ENCODE results near the gene PRR29.

The PRR29 gene

GRCh38 chr17:64020056-64020766, 22.1 kb downstream of the PRR29 start, which contains the start of gene ICAM2:
TSS of gene ICAM2 (minus strand) at chr17:64020633. CDS start at chr17:64006691, 13,942 bp downstream.
- no peak for DNase-seq (ENCODE audit: insufficient read length, low spot score)
- peak; percentile 78 for FAIRE-seq
- TF ChIP-seq TAF1 (IDR thresholded peaks at IDR 0.05; ENCODE audit: low read depth, low read length), result peak; percentile 54
- peak; percentile 80 for TF ChIP-seq POLR2AphosphoS5 (IDR thresholded peaks at IDR 0.05; ENCODE audit: low read depth, low read length)
- no peak for TF ChIP-seq PAX5 (IDR thresholded peaks at IDR 0.05; ENCODE audit: insufficient read depth, low read length, severe bottlenecking)
- TF ChIP-seq POLR2A (IDR thresholded peaks at IDR 0.05; ENCODE audit: low read depth, low read length), result peak; percentile 77
- peak; percentile 66 for TF ChIP-seq POU2F2 (IDR thresholded peaks at IDR 0.05; ENCODE audit: low read depth, low read length)
- peak; percentile 56 for TF ChIP-seq SPI1 (IDR thresholded peaks at IDR 0.05; ENCODE audit: low read depth, low read length)

- no peak for TF ChIP-seq POLR2A (IDR thresholded peaks at IDR 0.05; ENCODE audit: low read depth, low read length)
- TF ChIP-seq SPI1 (IDR thresholded peaks at IDR 0.05; ENCODE audit: low read depth, low read length), result no peak
- no peak for TF ChIP-seq POU2F2 (IDR thresholded peaks at IDR 0.05; ENCODE audit: low read depth, low read length)
- TF ChIP-seq PAX5 (IDR thresholded peaks at IDR 0.05; ENCODE audit: insufficient read depth, low read length, severe bottlenecking), result no peak
- TF ChIP-seq POLR2AphosphoS5 (IDR thresholded peaks at IDR 0.05; ENCODE audit: low read depth, low read length), result no peak
- TF ChIP-seq TAF1 (IDR thresholded peaks at IDR 0.05; ENCODE audit: low read depth, low read length), result no peak
- DNase-seq (ENCODE audit: insufficient read length, low spot score), result no peak
- FAIRE-seq, result no peak
Observed at GRCh38 chr17:64022611-64023063, 24.5 kb downstream of the PRR29 start.

GRCh38 chr17:64024215-64024654, 26.1 kb downstream of the PRR29 start:
- DNase-seq (ENCODE audit: insufficient read length, low spot score) (no peak), FAIRE-seq (no peak)
- TF ChIP-seq POLR2AphosphoS5 (IDR thresholded peaks at IDR 0.05; ENCODE audit: low read depth, low read length), result no peak
- TF ChIP-seq TAF1 (IDR thresholded peaks at IDR 0.05; ENCODE audit: low read depth, low read length), result no peak
- no peak for TF ChIP-seq SPI1 (IDR thresholded peaks at IDR 0.05; ENCODE audit: low read depth, low read length)
- no peak for TF ChIP-seq POLR2A (IDR thresholded peaks at IDR 0.05; ENCODE audit: low read depth, low read length)
- TF ChIP-seq POU2F2 (IDR thresholded peaks at IDR 0.05; ENCODE audit: low read depth, low read length), result no peak
- TF ChIP-seq PAX5 (IDR thresholded peaks at IDR 0.05; ENCODE audit: insufficient read depth, low read length, severe bottlenecking), result no peak

GRCh38 chr17:64024781-64025731, 26.9 kb downstream of the PRR29 start:
- TF ChIP-seq PAX5 (IDR thresholded peaks at IDR 0.05; ENCODE audit: insufficient read depth, low read length, severe bottlenecking), result no peak
- no peak for TF ChIP-seq POLR2A (IDR thresholded peaks at IDR 0.05; ENCODE audit: low read depth, low read length)
- TF ChIP-seq TAF1 (IDR thresholded peaks at IDR 0.05; ENCODE audit: low read depth, low read length), result no peak
- TF ChIP-seq POU2F2 (IDR thresholded peaks at IDR 0.05; ENCODE audit: low read depth, low read length), result no peak
- TF ChIP-seq POLR2AphosphoS5 (IDR thresholded peaks at IDR 0.05; ENCODE audit: low read depth, low read length), result no peak
- FAIRE-seq (no peak), DNase-seq (ENCODE audit: insufficient read length, low spot score) (no peak)

GRCh38 chr17:64025732-64026294, 27.7 kb downstream of the PRR29 start:
- TF ChIP-seq SPI1 (IDR thresholded peaks at IDR 0.05; ENCODE audit: low read depth, low read length) (no peak), POLR2A (IDR thresholded peaks at IDR 0.05; ENCODE audit: low read depth, low read length) (no peak), POLR2AphosphoS5 (IDR thresholded peaks at IDR 0.05; ENCODE audit: low read depth, low read length) (no peak), PAX5 (IDR thresholded peaks at IDR 0.05; ENCODE audit: insufficient read depth, low read length, severe bottlenecking) (no peak), TAF1 (IDR thresholded peaks at IDR 0.05; ENCODE audit: low read depth, low read length) (no peak), POU2F2 (IDR thresholded peaks at IDR 0.05; ENCODE audit: low read depth, low read length) (no peak)
- FAIRE-seq (peak; percentile 71), DNase-seq (ENCODE audit: insufficient read length, low spot score) (no peak)

- FAIRE-seq (no peak), DNase-seq (ENCODE audit: insufficient read length, low spot score) (peak; percentile 34)
Observed at GRCh38 chr17:64028874-64029464, 30.8 kb downstream of the PRR29 start.

GRCh38 chr17:64032081-64032480, 33.9 kb downstream of the PRR29 start:
- FAIRE-seq, result no peak
- no peak for DNase-seq (ENCODE audit: insufficient read length, low spot score)
- no peak for TF ChIP-seq TAF1 (IDR thresholded peaks at IDR 0.05; ENCODE audit: low read depth, low read length)

More at GRCh38 chr17:64028874-64029464, 30.8 kb downstream of the PRR29 start:
- TF ChIP-seq POLR2A (IDR thresholded peaks at IDR 0.05; ENCODE audit: low read depth, low read length), result no peak
- no peak for TF ChIP-seq POU2F2 (IDR thresholded peaks at IDR 0.05; ENCODE audit: low read depth, low read length)
- no peak for TF ChIP-seq SPI1 (IDR thresholded peaks at IDR 0.05; ENCODE audit: low read depth, low read length)
- no peak for TF ChIP-seq POLR2AphosphoS5 (IDR thresholded peaks at IDR 0.05; ENCODE audit: low read depth, low read length)
- TF ChIP-seq PAX5 (IDR thresholded peaks at IDR 0.05; ENCODE audit: insufficient read depth, low read length, severe bottlenecking), result no peak
- no peak for TF ChIP-seq TAF1 (IDR thresholded peaks at IDR 0.05; ENCODE audit: low read depth, low read length)

GRCh38 chr17:64036198-64036922, 38.2 kb downstream of the PRR29 start:
- no peak for FAIRE-seq
- TF ChIP-seq POLR2A (IDR thresholded peaks at IDR 0.05; ENCODE audit: low read depth, low read length) (no peak), SPI1 (IDR thresholded peaks at IDR 0.05; ENCODE audit: low read depth, low read length) (no peak), POLR2AphosphoS5 (IDR thresholded peaks at IDR 0.05; ENCODE audit: low read depth, low read length) (no peak), PAX5 (IDR thresholded peaks at IDR 0.05; ENCODE audit: insufficient read depth, low read length, severe bottlenecking) (no peak), POU2F2 (IDR thresholded peaks at IDR 0.05; ENCODE audit: low read depth, low read length) (no peak), TAF1 (IDR thresholded peaks at IDR 0.05; ENCODE audit: low read depth, low read length) (no peak)
- DNase-seq (ENCODE audit: insufficient read length, low spot score), result no peak
